OCI-LY7 (cell line): ENCODE measurements around the gene RPS6KA5. TPM values are rescaled to one million over a fixed set of nuclear protein-coding genes. Genes with fewer than 3 reads are reported as not detected.
"Not testable (repeated sequence)": the region's sequence is repeated elsewhere in the genome, so short reads cannot be mapped to it uniquely, and the experiment has no call there.

ENCODE experiments used
- BruUV-seq: library from RNA; stranded (reverse); fragments of 400-500 nt; replicated peaks from 2 replicates; lab custom pipeline; 2021; lab: Mats Ljungman, UMichigan
- CTCF ChIA-PET: fragments of 300-600 bp; sonication (Branson Sonifier 250); formaldehyde crosslinking; loops from one replicate; lab custom pipeline; 2022; ENCODE audit warnings: antibody characterized with exemption; ENCODE audit not compliant: unreplicated experiment; lab: Charles Lee
- POLR2A ChIA-PET: fragments of 300-600 bp; sonication (Branson Sonifier 250); formaldehyde crosslinking; loops from one replicate; lab custom pipeline; 2022; ENCODE audit warnings: antibody characterized with exemption; lab: Charles Lee
- DNase-seq: peaks from one replicate; pipeline ENCODE4 v3.0.0-alpha.2; 2015; ENCODE audit warnings: low spot score
- H2AFZ ChIP-seq: fragments of 200-600 bp; sonication (generic), shearing (Covaris generic); 2 replicates; pipeline ENCODE4 v1.6.1; 2014; ENCODE audit warnings: mild to moderate bottlenecking, antibody characterized with exemption, low read length, moderate library complexity
- H3K27ac ChIP-seq: fragments of 200-600 bp; sonication (generic); 2 replicates; pipeline ENCODE4 v1.5.1; 2014; ENCODE audit warnings: mixed run types, low read depth, mild to moderate bottlenecking, moderate library complexity, low read length, inconsistent platforms; ENCODE audit not compliant: poor library complexity, severe bottlenecking
- H3K36me3 ChIP-seq: fragments of 200-600 bp; sonication (generic); 2 replicates; pipeline ENCODE4 v1.6.1; 2014; ENCODE audit warnings: mild to moderate bottlenecking, antibody characterized with exemption, low read length, moderate library complexity, mixed read lengths; ENCODE audit not compliant: insufficient read depth
- H3K4me1 ChIP-seq: fragments of 200-600 bp; sonication (generic); 2 replicates; pipeline ENCODE4 v1.5.1; 2014; ENCODE audit warnings: mild to moderate bottlenecking, low read length; ENCODE audit not compliant: insufficient read depth, poor library complexity, severe bottlenecking
- H3K4me2 ChIP-seq: fragments of 200-600 bp; sonication (generic); 2 replicates; pipeline ENCODE4 v1.6.1; 2014; ENCODE audit warnings: mild to moderate bottlenecking, low read length
- H3K4me3 ChIP-seq: fragments of 200-600 bp; sonication (generic); 2 replicates; pipeline ENCODE4 v1.5.1; 2014; ENCODE audit warnings: mild to moderate bottlenecking, low read depth, low read length; ENCODE audit not compliant: poor library complexity, severe bottlenecking
- H3K79me2 ChIP-seq: fragments of 200-600 bp; sonication (generic); 2 replicates; pipeline ENCODE4 v1.6.1; 2016; ENCODE audit warnings: low read depth, mild to moderate bottlenecking, low read length, moderate library complexity, mixed read lengths; ENCODE audit not compliant: insufficient read depth
- H3K9me2 ChIP-seq: fragments of 200-600 bp; sonication (generic); 2 replicates; pipeline ENCODE4 v1.6.1; 2016; ENCODE audit warnings: mild to moderate bottlenecking, low read length, mixed read lengths; ENCODE audit not compliant: insufficient read depth
- H3K9me3 ChIP-seq: fragments of 200-600 bp; sonication (generic); 2 replicates; pipeline ENCODE4 v1.6.1; 2014; ENCODE audit warnings: mild to moderate bottlenecking, mixed run types, low read length, mixed read lengths
- H4K20me1 ChIP-seq: fragments of 200-600 bp; sonication (generic); 2 replicates; pipeline ENCODE4 v1.6.1; 2014; ENCODE audit warnings: mild to moderate bottlenecking, antibody characterized with exemption, low read length, moderate library complexity, mixed read lengths; ENCODE audit not compliant: insufficient read depth
- CTCF ChIP-seq: fragments of 200-600 bp; sonication (generic); conservative IDR thresholded peaks from 2 replicates; pipeline ENCODE4 v1.5.1; 2014; ENCODE audit warnings: mild to moderate bottlenecking, antibody characterized with exemption, low read length, moderate library complexity, mixed read lengths
- EZH2phosphoT487 ChIP-seq: fragments of 200-600 bp; sonication (generic); IDR thresholded peaks from 2 replicates; pipeline ENCODE4 v1.6.1; 2018; ENCODE audit warnings: low read depth, borderline replicate concordance, mild to moderate bottlenecking, mixed run types, antibody characterized with exemption, low read length, moderate library complexity, mixed read lengths
- intact Hi-C: fragments of 100-400 bp; cut with micrococcal nuclease; formaldehyde crosslinking; loops from one replicate; pipeline ENCODE4 v1.10.0; 2022; ENCODE audit not compliant: unreplicated experiment
- total RNA-seq, 2 experiments: library from RNA; depleted of rRNA in 1 of 2; stranded (reverse); fragments of >200 nt in 1 of 2; shearing (Covaris generic) in 1 of 2; gene quantifications; 2 replicates each; pipeline ENCODE4 v1.2.3, GENCODE V29; 2014 to 2022

The RPS6KA5 gene
- total RNA-seq, 2 experiments from 2014 or later: 9.6 to 12.7 TPM

DNA sequence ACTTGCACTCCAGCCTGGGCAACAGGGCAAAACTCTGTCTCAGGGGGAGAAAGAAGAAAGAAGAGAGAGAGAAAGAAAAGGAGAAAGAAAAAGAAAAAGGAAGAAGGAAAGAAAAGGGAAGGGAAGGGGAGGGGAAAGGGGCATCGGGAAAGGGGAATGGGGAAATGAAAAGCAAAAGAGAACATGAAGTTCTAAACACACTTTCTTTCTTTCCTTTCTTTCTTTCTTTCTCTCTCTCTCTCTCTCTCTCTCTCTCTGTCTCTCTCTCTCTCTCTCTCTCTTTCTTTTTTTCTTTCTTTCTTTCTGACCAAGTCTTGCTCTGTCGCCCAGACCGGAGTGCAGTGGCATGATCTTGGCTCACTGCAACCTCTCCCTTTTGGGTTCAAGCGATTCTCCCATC lies 76.9 kb downstream of the RPS6KA5 start:
- Histone ChIP-seq H4K20me1 (no peaks in the 10 kb centered on the region), H3K4me1 (peaks cover 14% of the 10 kb centered on the region), H2AFZ (no peak overlapping the region), H3K9me2 (no peaks in the 10 kb centered on the region), H3K4me2 (no peak overlapping the region), H3K27ac (no peak overlapping the region), H3K36me3 (no peaks in the 10 kb centered on the region), H3K4me3 (no peak overlapping the region), H3K79me2 (no peaks in the 10 kb centered on the region), H3K9me3 (no peaks in the 10 kb centered on the region)
- intact Hi-C loops: no loop called here
- DNase-seq: no peak
- no TSS peak for BruUV-seq
- no peak for TF ChIP-seq CTCF
- no peak for TF ChIP-seq EZH2phosphoT487
- CTCF ChIA-PET: no interaction called here
- POLR2A ChIA-PET: interaction anchor here (0.7 kb wide), 1 partner anchor 182 kb away, joined by 4 read pairs; no protein-coding TSS in a partner anchor

- POLR2A ChIA-PET: interaction anchor here (0.6 to 1.0 kb wide), 4 partner anchors 54 to 162 kb away, joined by 3 read pairs; no protein-coding TSS in a partner anchor
- H3K9me3 ChIP-seq: no peaks in the 10 kb centered on the region
- H3K9me2 ChIP-seq: no peaks in the 10 kb centered on the region
- no peak for DNase-seq
- H2AFZ ChIP-seq: no peak overlapping the region
- no peak overlapping the region for H3K4me3 ChIP-seq
- H3K27ac ChIP-seq: no peak overlapping the region
- H3K4me1 ChIP-seq: peaks cover 14% of the 10 kb centered on the region
- intact Hi-C loops: no loop called here
- H3K36me3 ChIP-seq: no peaks in the 10 kb centered on the region
- H4K20me1 ChIP-seq: no peaks in the 10 kb centered on the region
- no peak for TF ChIP-seq CTCF
- TF ChIP-seq EZH2phosphoT487: no peak
- H3K4me2 ChIP-seq: no peak overlapping the region
- CTCF ChIA-PET: no interaction called here
- no peaks in the 10 kb centered on the region for H3K79me2 ChIP-seq
- BruUV-seq: no TSS peak
Measured at GRCh38 chr14:90981636-90982035, 78.8 kb downstream of the RPS6KA5 start.

GRCh38 chr14:90980636-90981035 lies 79.8 kb downstream of the RPS6KA5 start:
- BruUV-seq, H3K4me1 ChIP-seq, H3K4me3 ChIP-seq, H2AFZ ChIP-seq, H3K27ac ChIP-seq, H3K9me2 ChIP-seq, H3K36me3 ChIP-seq, H4K20me1 ChIP-seq, intact Hi-C loops, H3K9me3 ChIP-seq, CTCF ChIA-PET, H3K79me2 ChIP-seq, H3K4me2 ChIP-seq, DNase-seq: not testable (repeated sequence)
- POLR2A ChIA-PET: interaction anchor here (1.6 kb wide), 1 partner anchor 9 kb away, joined by 3 read pairs; no protein-coding TSS in a partner anchor
